Liver (tissue), 3 donors: Measurements from ENCODE around the gene SMYD3.

Experiments
- CTCF ChIP-seq: fragments of 150-350 bp; IDR thresholded peaks from 2 replicates; pipeline ENCODE4 v1.5.1; 2017; ENCODE audit warnings: improper control_type of control experiment, low read depth, low read length; ENCODE audit not compliant: missing input control
- GABPA ChIP-seq, 2 donors: IDR thresholded peaks in 1 of 2; conservative IDR thresholded peaks in 1 of 2; 2 replicates each; pipeline ENCODE4 v1.6.1; 2016; ENCODE audit warnings: antibody characterized with exemption in 2 of 2, mild to moderate bottlenecking in 1 of 2, moderate library complexity in 1 of 2
- donor health status: healthy.
- donor health status: healthy.

GRCh38 chr1:245888809-245889208 lies 618.3 kb downstream of the SMYD3 start:
- TF ChIP-seq CTCF (peak; percentile 47), GABPA (IDR thresholded peaks at IDR 0.05 in 1 of 2, conservative IDR thresholded peaks at IDR 0.05 in 1 of 2) (no peak)
